ENCODE measurements around the gene SLC1A3. TPM values are rescaled to one million over a fixed set of nuclear protein-coding genes. Genes with fewer than 3 reads are reported as not detected.

Gene SLC1A3
- total RNA-seq, 1 donor from 2014 or later, result 19.4 TPM

DNA sequence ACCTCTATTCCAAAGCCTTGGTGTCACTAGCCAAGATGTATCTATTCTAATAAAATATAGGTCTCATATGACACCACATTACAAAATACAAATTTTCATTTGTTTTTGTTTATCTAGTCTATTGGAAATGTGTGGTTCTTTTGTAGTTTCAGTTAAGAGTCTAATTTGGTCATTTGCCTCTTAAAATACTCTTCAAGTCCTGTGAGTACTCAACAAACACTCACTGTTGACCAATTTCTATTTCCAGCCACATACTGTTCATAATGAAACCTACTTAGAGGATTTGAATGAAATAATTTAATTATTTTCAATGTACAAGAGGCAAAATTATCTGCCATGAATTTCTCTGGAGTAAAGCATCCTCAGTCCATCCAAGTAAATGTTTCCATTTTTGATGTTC, 40.6 kb downstream of the SLC1A3 start:
- DNase-seq (ENCODE audit: low spot score) (no peak), ATAC-seq (peak; percentile 17)
- intact Hi-C loops (cut with DNase I), result no loop called here

DNA sequence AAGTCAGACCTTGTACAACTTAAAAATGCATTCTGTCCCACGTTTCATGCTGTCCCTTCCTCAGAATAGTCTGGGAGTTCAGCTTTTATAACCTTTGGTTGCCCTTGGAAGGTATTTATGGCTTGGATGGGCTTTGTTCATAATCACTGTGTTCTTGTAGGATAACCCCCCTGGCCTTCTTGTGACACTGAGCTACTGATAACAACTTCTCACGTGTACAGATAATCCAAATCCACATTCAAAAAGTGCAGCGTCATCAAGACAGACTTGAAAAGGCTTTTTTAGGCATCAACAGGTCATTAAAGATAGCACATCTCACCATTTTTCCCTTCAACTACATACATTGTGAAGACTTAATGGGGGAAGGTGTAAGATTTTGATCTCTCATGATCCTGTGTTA, 42.0 kb downstream of the SLC1A3 start:
- intact Hi-C loops (cut with DNase I), result no loop called here
- ATAC-seq (no peak), DNase-seq (ENCODE audit: low spot score) (no peak)

DNA sequence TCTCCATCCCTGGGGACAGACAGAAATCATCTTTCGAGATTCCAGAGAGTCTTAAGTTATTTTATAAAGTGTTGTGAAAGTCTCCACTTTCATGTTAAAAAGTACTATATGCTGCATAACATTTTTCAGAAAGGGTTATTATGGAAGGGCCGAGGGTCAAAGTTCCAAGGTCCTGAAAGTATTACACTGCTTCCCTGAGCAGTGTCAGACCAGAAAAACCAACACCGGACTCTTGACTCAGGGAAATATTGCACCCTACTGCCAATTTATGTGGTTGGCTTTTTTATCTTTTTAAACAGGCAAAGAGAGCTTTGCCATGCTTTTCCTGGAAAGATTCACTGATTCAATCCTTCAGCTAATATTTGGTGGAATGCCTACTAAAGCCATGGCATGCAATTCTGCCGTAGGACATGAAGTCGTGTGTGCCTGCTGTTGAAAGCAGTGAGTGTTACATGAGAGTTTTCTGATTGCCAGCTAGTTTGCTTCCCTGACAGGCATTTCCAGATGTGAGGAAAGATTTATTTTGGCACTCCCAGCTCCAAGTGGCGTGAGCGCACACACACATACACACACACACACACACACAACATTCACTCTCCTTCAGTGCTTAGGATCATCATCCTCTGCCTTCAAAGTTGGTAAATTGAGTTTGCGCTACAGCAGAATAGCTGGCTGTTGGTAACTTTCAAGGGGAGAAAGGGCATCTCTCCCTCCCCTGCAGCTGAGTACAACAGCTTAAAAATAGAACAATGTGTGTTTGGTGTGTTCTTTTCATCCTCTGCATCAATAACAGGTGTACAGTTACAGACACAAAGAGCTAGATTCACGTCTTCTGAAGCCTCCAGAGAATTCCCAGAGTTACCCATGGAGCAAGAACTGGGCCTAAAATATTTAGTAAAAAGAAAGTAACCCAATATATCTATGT, 45.6 kb downstream of the SLC1A3 start:
- ATAC-seq (peak; percentile 57), DNase-seq (ENCODE audit: low spot score) (no peak)
- intact Hi-C loops (cut with DNase I), result no loop called here

DNA sequence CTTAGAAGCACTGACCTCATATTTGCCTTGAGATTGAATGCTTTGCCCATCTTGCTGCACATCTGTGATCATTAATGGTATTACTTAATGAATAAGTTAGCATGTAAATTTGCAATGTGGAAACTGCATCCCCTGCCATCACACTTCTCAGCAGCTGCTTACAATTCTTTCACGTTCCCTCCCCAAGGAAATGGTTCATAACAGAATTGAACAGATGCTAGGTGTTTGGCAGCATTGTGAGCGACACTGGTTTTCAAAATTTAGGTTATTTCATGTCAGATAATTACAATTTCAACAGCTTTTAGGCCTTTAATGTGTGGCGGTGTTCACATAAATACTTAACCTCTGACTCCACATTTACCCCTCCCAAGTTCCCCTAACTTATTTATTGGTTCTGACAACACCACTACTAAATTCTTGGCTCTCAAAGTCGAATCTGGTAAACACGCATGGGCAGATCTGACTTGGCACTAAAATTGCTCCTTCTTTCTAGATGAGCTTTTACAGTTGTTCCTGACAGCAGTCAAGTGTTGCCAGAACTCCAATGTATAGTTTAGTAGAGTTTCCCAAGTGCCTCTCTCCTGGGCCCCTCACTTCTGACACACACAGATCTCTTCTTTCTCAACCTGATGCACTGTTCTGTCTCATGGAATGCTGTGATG, 46.8 kb downstream of the SLC1A3 start:
- intact Hi-C loops (cut with DNase I), result no loop called here

DNA sequence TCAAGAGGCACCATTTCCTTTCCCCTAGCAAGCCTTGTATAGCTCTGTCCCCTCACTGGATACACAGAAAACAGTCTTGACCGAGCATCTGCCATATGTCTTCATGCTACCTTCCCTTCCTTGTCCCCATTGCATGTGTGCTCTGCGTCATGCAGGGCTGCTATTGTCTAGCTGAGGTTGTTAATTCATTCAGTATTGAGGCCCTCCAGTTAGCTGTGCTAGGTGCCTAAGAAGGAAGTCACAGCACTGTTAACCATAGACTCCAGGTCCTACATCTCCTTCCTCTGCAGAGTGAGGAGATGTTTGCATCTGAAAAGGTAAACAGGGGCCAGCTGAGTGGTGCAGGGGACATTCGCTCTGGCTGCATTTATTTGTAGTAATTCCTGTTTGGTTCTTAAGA, 48.2 kb downstream of the SLC1A3 start:
- DNase-seq (ENCODE audit: low spot score), result no peak
- ATAC-seq, result no peak
- intact Hi-C loops (cut with DNase I), result no loop called here

More for the DNA sequence above, 46.8 kb downstream of the SLC1A3 start:
- ATAC-seq (no peak), DNase-seq (ENCODE audit: low spot score) (no peak)

DNA sequence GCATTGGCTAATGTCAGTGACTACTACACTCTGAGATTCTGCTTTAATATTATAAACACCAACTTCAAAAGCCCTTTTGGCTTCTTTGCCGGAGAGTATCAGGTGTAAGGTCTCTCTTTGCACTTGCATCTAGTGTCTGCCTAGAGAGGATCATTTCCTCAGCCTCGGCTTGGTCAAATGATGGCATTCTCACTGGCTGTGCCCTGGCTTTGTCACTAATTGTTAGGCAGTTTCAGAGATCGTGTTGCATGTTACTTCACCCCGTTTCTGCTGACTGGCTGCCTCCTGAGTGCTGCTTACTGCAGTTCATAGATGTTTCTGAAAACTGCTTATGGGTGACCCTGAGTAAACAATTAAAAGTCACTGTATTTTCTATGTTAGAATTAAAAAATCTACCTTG, 48.8 kb downstream of the SLC1A3 start:
- no peak for DNase-seq (ENCODE audit: low spot score)
- ATAC-seq, result peak; percentile 25
- intact Hi-C loops (cut with DNase I), result no loop called here

DNA sequence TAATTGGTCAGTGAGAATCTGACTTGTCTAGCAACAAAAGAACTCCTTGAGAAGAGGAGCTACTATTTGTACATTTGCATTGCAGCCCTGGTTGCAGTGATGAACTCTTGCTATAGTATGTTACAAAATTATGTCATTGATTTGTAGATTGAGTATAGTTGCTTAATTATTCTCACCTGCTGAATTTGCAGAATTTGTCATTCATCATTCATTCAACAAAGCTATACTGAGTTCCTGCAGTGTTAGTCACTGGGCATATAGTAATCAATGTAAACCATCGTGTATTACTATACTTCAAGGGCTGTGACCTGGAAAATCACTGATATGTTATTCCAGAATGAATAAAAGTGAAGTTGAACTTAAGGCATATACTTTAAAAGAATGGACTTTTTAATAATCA, 50.1 kb downstream of the SLC1A3 start:
- DNase-seq (ENCODE audit: low spot score) (no peak), ATAC-seq (no peak)
- intact Hi-C loops (cut with DNase I), result no loop called here

DNA sequence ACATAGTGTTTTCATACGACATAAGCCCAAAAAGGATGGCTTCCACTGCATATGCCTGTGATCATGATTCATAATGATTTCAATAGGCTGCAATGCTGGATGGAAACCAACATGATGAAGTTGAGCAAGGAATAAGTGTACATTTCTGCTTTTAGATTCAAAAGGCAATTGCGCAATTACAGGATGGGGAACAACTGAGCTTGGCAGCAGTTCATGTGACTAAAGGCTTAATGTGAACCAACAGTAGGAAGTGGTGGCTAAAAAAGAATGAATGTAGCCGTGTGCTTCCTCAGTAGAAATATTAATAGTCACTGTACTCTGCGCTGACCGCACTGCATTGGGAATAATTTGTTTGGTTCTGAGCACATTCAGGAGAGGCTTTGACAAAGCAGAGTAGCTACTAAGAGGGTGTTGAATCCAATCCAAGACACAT, 51.2 kb downstream of the SLC1A3 start:
- DNase-seq (ENCODE audit: low spot score), result peak; percentile 64
- ATAC-seq, result peak; percentile 95
- intact Hi-C loops (cut with DNase I), result no loop called here

DNA sequence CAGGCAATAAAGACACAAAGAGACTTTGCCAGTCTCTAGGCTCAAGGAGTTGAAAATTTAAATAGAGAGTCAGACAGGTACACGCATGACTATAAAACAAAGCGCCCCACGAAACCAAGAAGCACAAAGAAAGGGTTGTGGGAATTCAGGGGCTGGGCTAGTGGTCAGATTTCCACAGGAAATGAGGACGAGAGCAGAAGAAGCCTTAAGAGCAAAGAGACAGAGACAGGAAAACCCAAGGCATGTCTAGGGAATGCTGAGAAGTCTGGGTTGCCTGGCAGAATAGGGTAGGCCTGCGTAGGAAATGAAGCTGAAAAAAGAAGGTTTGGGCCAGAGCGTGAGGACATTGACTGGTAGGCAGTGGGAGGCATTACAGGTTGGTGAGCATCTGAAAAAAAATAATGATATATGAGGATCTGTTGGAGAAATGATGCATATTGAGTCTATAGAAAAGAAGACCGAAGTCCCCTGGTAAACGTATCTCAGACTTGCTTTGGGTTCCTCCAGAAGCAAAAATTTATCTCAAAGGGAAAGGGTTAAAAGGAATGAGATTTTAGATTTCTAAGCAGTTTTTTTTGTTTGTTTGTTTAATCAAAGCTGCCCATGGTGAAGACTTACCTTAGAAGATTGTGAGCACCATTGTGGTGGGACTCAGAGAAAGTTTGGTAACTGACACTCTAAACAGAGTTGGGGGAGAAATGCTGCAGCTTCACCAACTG, 51.8 kb downstream of the SLC1A3 start:
- intact Hi-C loops (cut with DNase I), result no loop called here
- DNase-seq (ENCODE audit: low spot score) (no peak), ATAC-seq (no peak)

DNA sequence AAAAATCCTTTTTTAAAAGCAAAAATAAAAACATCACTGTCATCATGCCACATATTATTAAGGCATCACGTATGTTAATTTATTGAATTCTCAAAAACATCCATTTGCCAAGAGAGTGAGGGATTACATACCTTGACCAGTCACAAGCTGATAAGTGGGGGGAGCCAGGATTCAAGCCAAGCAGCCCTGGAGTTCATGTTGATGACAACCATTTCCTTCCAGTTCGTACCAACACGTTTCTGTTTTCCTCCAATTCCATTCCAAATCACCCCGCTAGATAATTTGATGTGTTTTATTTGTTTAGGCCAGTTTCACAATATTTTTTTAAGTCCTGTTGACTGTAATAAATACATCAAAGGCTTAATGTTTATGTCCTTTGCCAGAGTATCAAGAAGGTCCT, 53.0 kb downstream of the SLC1A3 start:
- ATAC-seq (no peak), DNase-seq (ENCODE audit: low spot score) (no peak)
- intact Hi-C loops (cut with DNase I), result no loop called here

DNA sequence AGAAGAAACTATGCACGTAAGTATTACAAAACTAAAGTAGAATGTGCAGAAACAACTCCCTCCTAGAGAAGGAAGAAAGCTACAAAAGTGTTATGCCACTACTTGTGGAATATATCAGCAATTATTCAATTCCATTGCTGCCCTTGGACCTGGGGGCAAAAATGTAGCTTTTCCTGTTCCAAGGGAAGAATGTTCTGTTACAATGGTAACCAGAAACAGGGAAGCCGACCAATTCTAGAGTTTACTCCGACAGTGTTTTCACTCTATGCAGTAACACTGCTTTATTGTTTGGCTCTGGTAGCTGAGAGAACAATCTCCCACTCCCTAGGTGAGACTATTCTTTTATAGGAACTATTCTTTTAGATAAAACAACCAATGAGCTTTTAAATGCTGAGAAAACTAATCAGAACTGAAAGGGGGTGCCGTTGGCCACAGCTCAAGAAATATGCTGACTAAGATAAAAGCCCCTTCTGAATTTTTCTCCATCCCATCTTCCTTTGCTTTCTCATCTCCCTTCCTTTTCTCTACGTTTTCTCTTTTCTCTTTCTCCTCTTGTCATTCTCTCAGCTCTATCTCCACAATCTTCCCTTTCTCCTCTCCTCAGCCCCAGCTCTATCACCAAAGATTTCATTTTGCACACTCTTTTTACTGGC, 54.1 kb downstream of the SLC1A3 start:
- DNase-seq (ENCODE audit: low spot score) (no peak), ATAC-seq (no peak)
- intact Hi-C loops (cut with DNase I), result no loop called here

DNA sequence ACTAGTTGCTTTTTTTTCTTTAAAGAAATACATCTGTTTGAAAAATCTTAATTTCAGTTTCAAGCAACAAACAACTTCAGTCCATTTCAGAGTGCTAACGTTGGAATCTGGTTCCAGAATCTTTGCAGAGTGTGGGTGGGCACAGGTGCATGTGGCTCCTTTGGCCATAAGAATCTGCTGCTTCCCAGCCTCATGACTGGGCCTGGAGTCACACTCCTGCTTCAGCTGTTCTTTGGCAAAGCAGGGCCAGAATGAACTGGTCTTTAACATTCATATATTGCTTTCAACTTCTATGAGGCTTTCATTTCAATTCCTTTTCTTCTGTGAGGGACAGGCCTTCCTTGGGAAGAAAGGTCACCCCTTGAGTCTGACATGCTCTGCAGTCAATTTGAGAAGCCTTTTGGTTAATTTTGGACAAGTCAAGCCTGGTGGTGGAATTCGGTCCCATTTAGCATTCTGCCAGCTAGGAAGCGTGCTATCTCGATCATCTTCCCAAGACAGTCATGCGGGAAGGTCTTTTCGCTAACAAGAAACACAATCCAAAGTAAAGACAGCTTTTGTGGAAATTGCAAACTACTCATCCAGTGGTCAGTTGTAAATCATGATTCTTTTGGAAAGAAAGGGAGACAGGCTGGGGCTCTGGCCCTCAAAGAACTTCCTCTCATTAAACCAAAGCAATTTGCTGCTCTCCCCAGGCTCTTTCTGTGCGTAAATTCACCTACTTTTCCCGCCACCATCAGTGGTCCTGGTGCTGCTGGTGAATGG, 55.2 kb downstream of the SLC1A3 start:
- intact Hi-C loops (cut with DNase I), result no loop called here
- no peak for DNase-seq (ENCODE audit: low spot score)
- ATAC-seq, result no peak

DNA sequence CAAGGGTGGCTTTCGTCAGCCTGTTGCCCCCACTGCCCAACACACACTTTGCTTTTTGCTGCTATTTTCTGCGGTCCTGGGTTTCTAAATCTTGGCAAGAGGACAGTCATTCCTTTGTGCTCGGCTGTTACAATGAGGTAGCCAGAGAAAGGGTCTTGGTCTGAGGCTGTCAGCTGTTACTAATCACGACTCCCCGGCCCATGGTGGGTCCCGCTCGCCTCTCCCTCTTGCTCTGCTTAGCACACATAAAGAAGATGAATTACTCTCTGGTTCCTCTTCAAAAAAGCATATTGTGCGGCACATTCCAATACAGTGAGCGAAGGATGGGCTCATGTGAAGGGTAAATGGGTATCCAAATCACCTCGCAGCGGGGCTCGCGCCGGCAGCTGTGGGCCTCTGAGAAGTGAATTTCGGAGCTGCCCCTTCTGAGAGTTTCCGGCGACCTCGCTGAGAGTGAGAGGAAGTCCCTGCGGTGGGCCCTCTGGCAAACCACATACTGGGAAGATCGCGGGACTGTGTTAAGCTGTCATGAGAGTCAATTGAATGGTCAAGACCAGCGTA, 56.0 kb downstream of the SLC1A3 start:
- intact Hi-C loops (cut with DNase I), result no loop called here
- ATAC-seq, result no peak
- no peak for DNase-seq (ENCODE audit: low spot score)

DNA sequence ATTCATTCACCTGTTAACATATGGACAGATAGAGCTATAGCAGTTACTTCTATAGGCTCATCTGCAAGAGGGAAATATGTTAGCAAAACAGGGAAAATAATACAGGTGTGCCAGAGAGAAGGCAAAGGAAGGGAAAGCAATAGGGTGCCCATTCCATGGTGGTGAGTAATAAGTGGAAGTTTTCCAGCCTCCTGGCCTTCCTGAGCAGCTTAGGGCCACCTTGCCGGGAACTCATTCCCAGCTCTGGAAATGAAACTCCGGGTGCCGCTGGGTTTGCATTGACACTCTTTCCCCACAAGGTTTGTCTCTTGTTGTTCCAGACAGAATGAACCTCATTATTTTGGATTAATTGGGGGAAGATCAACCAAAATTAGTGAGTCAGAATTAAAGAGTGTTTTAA, 58.4 kb downstream of the SLC1A3 start:
- ATAC-seq (no peak), DNase-seq (ENCODE audit: low spot score) (no peak)
- intact Hi-C loops (cut with DNase I), result no loop called here

DNA sequence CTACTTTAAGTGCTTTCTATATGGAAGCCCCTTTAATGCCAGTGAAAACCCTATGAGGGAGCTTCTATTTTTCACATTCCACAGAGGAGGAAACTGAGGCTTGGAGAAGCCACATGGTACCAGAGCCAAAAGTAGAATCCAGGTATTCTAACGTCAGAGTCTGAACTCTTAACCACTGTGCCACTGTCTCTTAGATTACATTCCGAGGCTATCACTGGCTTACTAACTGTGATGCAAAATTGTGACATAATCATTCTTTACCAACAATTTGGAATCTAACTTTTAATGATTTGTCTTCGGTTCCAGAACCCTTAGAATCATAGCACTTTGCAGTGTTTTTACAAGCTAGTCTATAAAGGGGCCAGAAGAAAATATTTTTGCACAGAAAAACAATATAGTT, 59.2 kb downstream of the SLC1A3 start:
- ATAC-seq, result no peak
- DNase-seq (ENCODE audit: low spot score), result no peak
- intact Hi-C loops (cut with DNase I), result no loop called here

DNA sequence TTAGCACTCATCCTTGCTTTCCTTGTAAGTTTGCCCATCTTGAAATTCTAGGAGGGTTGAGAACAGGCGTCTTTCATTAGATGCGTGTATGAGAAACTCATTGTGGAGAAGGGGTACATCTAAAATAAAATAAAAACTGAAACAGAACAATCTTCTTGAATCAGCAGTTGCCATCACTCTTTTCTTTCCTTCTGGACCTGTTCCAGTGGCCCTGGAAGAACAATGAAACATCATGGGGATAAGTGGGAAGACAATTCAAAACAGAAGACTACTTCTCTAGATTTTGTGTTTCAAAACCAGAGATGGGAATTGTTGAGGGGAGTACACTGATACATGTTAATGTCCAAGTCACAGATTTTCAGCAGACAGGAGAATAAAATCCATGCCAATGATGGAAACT, 59.9 kb downstream of the SLC1A3 start:
- intact Hi-C loops (cut with DNase I), result no loop called here
- no peak for DNase-seq (ENCODE audit: low spot score)
- ATAC-seq, result no peak

DNA sequence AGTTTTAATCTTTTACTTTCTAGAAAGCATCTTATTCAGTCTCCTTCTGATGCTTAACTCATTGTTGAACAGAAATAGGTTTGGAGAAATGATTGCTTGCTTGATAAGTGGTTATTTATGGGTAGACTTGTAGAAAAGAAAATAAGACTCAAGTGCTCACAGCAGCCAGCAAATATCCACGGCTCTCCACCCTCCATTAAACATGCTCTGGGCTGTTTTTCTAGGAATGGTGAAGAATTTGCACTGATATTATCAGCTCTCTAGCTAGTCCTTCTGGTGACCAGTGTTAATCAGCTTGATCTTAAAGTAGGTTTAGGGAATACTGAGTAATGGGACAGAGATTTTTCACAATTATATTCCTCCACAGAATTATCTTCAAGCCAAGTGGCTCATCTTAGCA, 60.6 kb downstream of the SLC1A3 start:
- no peak for ATAC-seq
- no peak for DNase-seq (ENCODE audit: low spot score)
- intact Hi-C loops (cut with DNase I), result no loop called here

DNA sequence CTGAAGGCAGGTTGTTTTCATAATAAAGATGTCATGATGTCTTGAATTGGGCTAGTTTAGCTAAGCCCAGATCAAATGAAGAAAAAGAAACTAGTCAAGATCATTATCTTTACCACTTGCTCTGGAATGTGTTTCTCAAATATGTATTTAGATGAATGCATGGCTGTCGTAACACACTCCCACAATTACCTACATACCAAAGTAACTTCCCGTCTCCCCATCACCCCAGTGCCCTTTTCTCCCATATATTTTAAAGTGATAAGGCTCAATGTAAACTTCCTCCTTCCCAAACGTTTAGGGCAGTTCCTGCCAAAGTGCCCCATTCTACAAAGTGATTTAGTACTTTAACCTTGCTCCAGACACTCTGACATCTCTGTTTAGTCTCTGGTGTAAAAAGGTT, 61.4 kb downstream of the SLC1A3 start:
- ATAC-seq (no peak), DNase-seq (ENCODE audit: low spot score) (no peak)
- intact Hi-C loops (cut with DNase I), result no loop called here
